H9 (cell line): ENCODE measurements around the gene ORAI2. TPM values are rescaled to one million over a fixed set of nuclear protein-coding genes. Genes with fewer than 3 reads are reported as not detected.
A peak's percentile ranks its signal among the peaks of the same experiment; 100 is the strongest.
"Not testable (repeated sequence)": the region's sequence is repeated elsewhere in the genome, so short reads cannot be mapped to it uniquely, and the experiment has no call there.

Experiments used
- DNase-seq: peaks from one replicate; pipeline ENCODE4 v3.0.0-alpha.2; 2017
- H2AFZ ChIP-seq: one replicate; pipeline ENCODE4 v1.6.1; 2013; ENCODE audit warnings: mild to moderate bottlenecking, low read length, control low read depth, moderate library complexity
- H2AK5ac ChIP-seq: 2 replicates; pipeline ENCODE4 v1.6.1; 2013; ENCODE audit warnings: low read length, control low read depth, mixed read lengths; ENCODE audit not compliant: insufficient read length
- H2BK120ac ChIP-seq: one replicate; pipeline ENCODE4 v1.6.1; 2013; ENCODE audit warnings: low read depth, mild to moderate bottlenecking, low read length, control low read depth, inconsistent platforms; ENCODE audit not compliant: poor library complexity, severe bottlenecking
- H2BK12ac ChIP-seq: 2 replicates; pipeline ENCODE4 v1.6.1; 2013; ENCODE audit warnings: low read length, control low read depth, mixed read lengths, low read depth; ENCODE audit not compliant: insufficient read length
- H2BK15ac ChIP-seq: 2 replicates; pipeline ENCODE4 v1.6.1; 2013; ENCODE audit warnings: low read depth, low read length, control low read depth
- H2BK20ac ChIP-seq: one replicate; pipeline ENCODE4 v1.6.1; 2013; ENCODE audit warnings: low read depth, mild to moderate bottlenecking, low read length, control low read depth, inconsistent platforms; ENCODE audit not compliant: poor library complexity, severe bottlenecking
- H2BK5ac ChIP-seq: 2 replicates; pipeline ENCODE4 v1.6.1; 2013; ENCODE audit warnings: low read length, control low read depth, mixed read lengths; ENCODE audit not compliant: insufficient read length
- H3K14ac ChIP-seq: 2 replicates; pipeline ENCODE4 v1.6.1; 2013; ENCODE audit warnings: low read length, control low read depth; ENCODE audit not compliant: insufficient read depth
- H3K18ac ChIP-seq: 2 replicates; pipeline ENCODE4 v1.6.1; 2013; ENCODE audit warnings: low read depth, mild to moderate bottlenecking, mixed read lengths, low read length, control low read depth; ENCODE audit not compliant: insufficient read length
- H3K23ac ChIP-seq: 2 replicates; pipeline ENCODE4 v1.6.1; 2013; ENCODE audit warnings: low read length, control low read depth, mixed read lengths, low read depth; ENCODE audit not compliant: insufficient read length
- H3K23me2 ChIP-seq: 2 replicates; pipeline ENCODE4 v1.6.1; 2013; ENCODE audit warnings: low read depth, mild to moderate bottlenecking, mixed read lengths, low read length, control low read depth; ENCODE audit not compliant: insufficient read length, poor library complexity, severe bottlenecking
- H3K27ac ChIP-seq: 2 replicates; pipeline ENCODE4 v1.5.1; 2013; ENCODE audit warnings: low read length, control low read depth, mixed read lengths, low read depth; ENCODE audit not compliant: insufficient read length
- H3K27me3 ChIP-seq: 2 replicates; pipeline ENCODE4 v1.6.1; 2013; ENCODE audit warnings: low read length, control low read depth, inconsistent platforms; ENCODE audit not compliant: insufficient read depth
- H3K4ac ChIP-seq: 2 replicates; pipeline ENCODE4 v1.6.1; 2013; ENCODE audit warnings: low read depth, mild to moderate bottlenecking, control low read depth, inconsistent platforms, low read length, moderate library complexity
- H3K4me1 ChIP-seq: 2 replicates; pipeline ENCODE4 v1.6.1; 2013; ENCODE audit warnings: low read length, control low read depth, inconsistent platforms; ENCODE audit not compliant: insufficient read depth
- H3K4me2 ChIP-seq: 2 replicates; pipeline ENCODE4 v1.6.1; 2013; ENCODE audit warnings: low read length, control low read depth, mixed read lengths; ENCODE audit not compliant: insufficient read length, insufficient read depth
- H3K56ac ChIP-seq: 2 replicates; pipeline ENCODE4 v1.6.1; 2013; ENCODE audit warnings: low read depth, mild to moderate bottlenecking, mixed read lengths, low read length, control low read depth; ENCODE audit not compliant: insufficient read length
- H3K79me1 ChIP-seq: 2 replicates; pipeline ENCODE4 v1.6.1; 2013; ENCODE audit warnings: low read depth, mild to moderate bottlenecking, moderate library complexity, low read length, control low read depth, inconsistent platforms; ENCODE audit not compliant: insufficient read depth, poor library complexity, severe bottlenecking
- H3K79me2 ChIP-seq: 2 replicates; pipeline ENCODE4 v1.6.1; 2013; ENCODE audit warnings: low read length, control low read depth, inconsistent platforms; ENCODE audit not compliant: insufficient read depth
- H3K9ac ChIP-seq: 2 replicates; pipeline ENCODE4 v1.6.1; 2013; ENCODE audit warnings: low read length, control low read depth, mixed read lengths; ENCODE audit not compliant: insufficient read length; ENCODE audit errors: extremely low read depth
- H3K9me3 ChIP-seq: one replicate; pipeline ENCODE4 v1.6.1; 2013; ENCODE audit warnings: low read depth, low read length, inconsistent platforms; ENCODE audit not compliant: control insufficient read depth
- H3T11ph ChIP-seq: one replicate; pipeline ENCODE4 v1.6.1; 2013; ENCODE audit warnings: mild to moderate bottlenecking, low read length, control low read depth, inconsistent platforms
- H4K20me1 ChIP-seq: one replicate; pipeline ENCODE4 v1.6.1; 2013; ENCODE audit not compliant: control insufficient read depth, insufficient read length, insufficient read depth
- H4K5ac ChIP-seq: 2 replicates; pipeline ENCODE4 v1.6.1; 2013; ENCODE audit warnings: low read depth, mild to moderate bottlenecking, mixed read lengths, low read length, control low read depth; ENCODE audit not compliant: insufficient read length
- H4K8ac ChIP-seq: replicated peaks from 2 replicates; pipeline ENCODE4 v1.6.1; 2013; ENCODE audit warnings: low read length, control low read depth, mixed read lengths, low read depth; ENCODE audit not compliant: insufficient read length
- H4K91ac ChIP-seq: 2 replicates; pipeline ENCODE4 v1.6.1; 2013; ENCODE audit warnings: low read depth, mild to moderate bottlenecking, moderate library complexity, mixed read lengths, low read length, control low read depth; ENCODE audit not compliant: insufficient read length
- H3K27ac Mint-ChIP-seq, 3 experiments: 2 replicates in 2 of 3; 3 replicates in 1 of 3; pipeline ENCODE4 v1.8.0; 2020 to 2021; ENCODE audit warnings: mixed read lengths in 3 of 3, mild to moderate bottlenecking in 1 of 3, moderate library complexity in 1 of 3
- H3K27me3 Mint-ChIP-seq: 2 replicates; pipeline ENCODE4 v1.8.0; 2021; ENCODE audit warnings: low read depth, mild to moderate bottlenecking, moderate library complexity, mixed read lengths
- H3K36me3 Mint-ChIP-seq, 3 experiments: 2 replicates in 2 of 3; 3 replicates in 1 of 3; pipeline ENCODE4 v1.8.0; 2020 to 2021; ENCODE audit warnings: low read depth in 3 of 3, mixed read lengths in 3 of 3; ENCODE audit not compliant: insufficient read depth in 1 of 3
- H3K4me1 Mint-ChIP-seq, 2 experiments: 2 replicates each; pipeline ENCODE4 v1.8.0; 2020; ENCODE audit warnings: mixed read lengths in 2 of 2
- H3K4me3 Mint-ChIP-seq, 2 experiments: 2 replicates in 1 of 2; 3 replicates in 1 of 2; pipeline ENCODE4 v1.8.0; 2020 to 2021; ENCODE audit warnings: mild to moderate bottlenecking in 2 of 2, mixed read lengths in 2 of 2, moderate library complexity in 1 of 2
- H3K9me3 Mint-ChIP-seq, 2 experiments: 2 replicates in 1 of 2; 3 replicates in 1 of 2; pipeline ENCODE4 v1.8.0; 2020; ENCODE audit warnings: mild to moderate bottlenecking in 2 of 2, mixed read lengths in 2 of 2, moderate library complexity in 1 of 2
- WGBS: extraction: QIAGEN DNeasy Blood & Tissue Kit; methylation state at CpG from one replicate; pipeline ENCODE4 v1.1.7; 2013; ENCODE audit warnings: missing lambda C conversion rate, low lambda C conversion rate, mixed read lengths; ENCODE audit not compliant: insufficient read length; ENCODE audit errors: extremely low coverage; 5-methylcytosine and 5-hydroxymethylcytosine counted together
- total RNA-seq: library from RNA; stranded (reverse); gene quantifications from 2 replicates; pipeline ENCODE4 v1.2.1, GENCODE V29; 2021
- TF ChIP-seq, protein P1 (sequence below): fragments of 200-600 bp; sonication (generic); conservative IDR thresholded peaks from 3 replicates; pipeline ENCODE4 v1.8.0; 2021; ENCODE audit warnings: antibody characterized with exemption, mild to moderate bottlenecking

The ORAI2 gene
- total RNA-seq, 1 experiment from 2014 or later = 26.6 TPM

DNA sequence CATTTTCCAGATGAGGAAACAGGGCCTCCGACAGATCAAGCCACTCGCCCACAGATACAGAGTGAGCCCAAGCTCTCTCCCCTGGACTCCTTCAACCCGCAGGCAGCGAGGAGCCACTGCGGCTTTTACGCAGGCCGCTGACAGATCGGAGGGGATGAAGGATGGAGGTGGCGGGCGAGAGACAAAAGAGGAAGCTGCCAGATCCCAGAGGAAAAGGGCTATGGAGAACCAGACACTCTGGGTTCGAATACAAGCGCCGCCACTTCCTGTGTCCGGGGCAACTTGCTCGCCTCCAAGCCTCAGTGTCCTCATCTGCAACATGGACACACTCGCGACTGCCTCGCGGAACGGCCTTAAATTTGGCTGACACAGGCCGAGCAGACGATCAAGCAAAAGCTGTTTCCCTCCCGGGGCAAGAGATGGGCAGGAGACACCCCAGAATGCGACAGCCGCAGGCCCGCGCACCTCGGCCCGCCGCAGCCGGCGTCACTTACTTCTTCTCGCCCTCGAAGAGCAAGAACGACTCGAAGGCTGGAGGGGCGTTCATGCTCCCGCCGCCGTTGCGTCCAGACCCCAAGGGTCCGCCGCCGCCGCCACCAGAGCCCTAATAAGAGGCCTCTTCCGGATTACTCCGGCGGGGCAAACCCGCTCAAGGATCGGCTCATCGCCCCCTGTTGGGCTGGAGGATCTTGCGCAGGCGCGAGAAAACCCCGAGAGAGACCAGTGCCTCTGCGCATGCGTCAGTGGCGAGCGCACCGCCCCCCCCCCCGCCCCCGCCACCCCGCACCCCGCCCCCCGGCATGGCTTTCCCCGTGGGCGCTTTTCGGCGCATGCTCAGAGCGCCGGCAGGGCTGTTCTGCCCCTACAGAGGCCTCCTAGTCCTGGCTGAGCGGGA lies 45.2 kb downstream of the ORAI2 start, which contains the start of gene POLR2J:
Gene POLR2J (minus strand): TSS at position 609 of the 895 bp plus-strand sequence. CDS start 62 bp downstream, at position 547.
- H3K9me3 ChIP-seq, H2BK12ac ChIP-seq, H2BK120ac ChIP-seq, H3K56ac ChIP-seq, H2AFZ ChIP-seq, H3K27me3 Mint-ChIP-seq, H3K4ac ChIP-seq, H3K23ac ChIP-seq, H3K27ac Mint-ChIP-seq, H3K9ac ChIP-seq, H3K14ac ChIP-seq, H3K4me1 ChIP-seq, H3K23me2 ChIP-seq, H3K79me2 ChIP-seq, H3K79me1 ChIP-seq, H2BK5ac ChIP-seq, H3K4me1 Mint-ChIP-seq, H3K27ac ChIP-seq, H4K5ac ChIP-seq, H4K20me1 ChIP-seq, H4K91ac ChIP-seq, H3K36me3 Mint-ChIP-seq, H4K8ac ChIP-seq, H3K9me3 Mint-ChIP-seq, H3K18ac ChIP-seq, H3K27me3 ChIP-seq, H2BK15ac ChIP-seq, H3T11ph ChIP-seq, H2BK20ac ChIP-seq, H2AK5ac ChIP-seq, H3K4me2 ChIP-seq: not testable (repeated sequence)
- peak; percentile 54 for DNase-seq
- no CpG with 5 or more reads among the region's 72 CpGs for WGBS
- H3K4me3 Mint-ChIP-seq = peak within 1 kb of the TSS; percentile 83 to 85
- TF ChIP-seq, protein P1, sequence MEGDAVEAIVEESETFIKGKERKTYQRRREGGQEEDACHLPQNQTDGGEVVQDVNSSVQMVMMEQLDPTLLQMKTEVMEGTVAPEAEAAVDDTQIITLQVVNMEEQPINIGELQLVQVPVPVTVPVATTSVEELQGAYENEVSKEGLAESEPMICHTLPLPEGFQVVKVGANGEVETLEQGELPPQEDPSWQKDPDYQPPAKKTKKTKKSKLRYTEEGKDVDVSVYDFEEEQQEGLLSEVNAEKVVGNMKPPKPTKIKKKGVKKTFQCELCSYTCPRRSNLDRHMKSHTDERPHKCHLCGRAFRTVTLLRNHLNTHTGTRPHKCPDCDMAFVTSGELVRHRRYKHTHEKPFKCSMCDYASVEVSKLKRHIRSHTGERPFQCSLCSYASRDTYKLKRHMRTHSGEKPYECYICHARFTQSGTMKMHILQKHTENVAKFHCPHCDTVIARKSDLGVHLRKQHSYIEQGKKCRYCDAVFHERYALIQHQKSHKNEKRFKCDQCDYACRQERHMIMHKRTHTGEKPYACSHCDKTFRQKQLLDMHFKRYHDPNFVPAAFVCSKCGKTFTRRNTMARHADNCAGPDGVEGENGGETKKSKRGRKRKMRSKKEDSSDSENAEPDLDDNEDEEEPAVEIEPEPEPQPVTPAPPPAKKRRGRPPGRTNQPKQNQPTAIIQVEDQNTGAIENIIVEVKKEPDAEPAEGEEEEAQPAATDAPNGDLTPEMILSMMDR = peak; percentile 33; the same call in 1 of the 3 replicates

DNA sequence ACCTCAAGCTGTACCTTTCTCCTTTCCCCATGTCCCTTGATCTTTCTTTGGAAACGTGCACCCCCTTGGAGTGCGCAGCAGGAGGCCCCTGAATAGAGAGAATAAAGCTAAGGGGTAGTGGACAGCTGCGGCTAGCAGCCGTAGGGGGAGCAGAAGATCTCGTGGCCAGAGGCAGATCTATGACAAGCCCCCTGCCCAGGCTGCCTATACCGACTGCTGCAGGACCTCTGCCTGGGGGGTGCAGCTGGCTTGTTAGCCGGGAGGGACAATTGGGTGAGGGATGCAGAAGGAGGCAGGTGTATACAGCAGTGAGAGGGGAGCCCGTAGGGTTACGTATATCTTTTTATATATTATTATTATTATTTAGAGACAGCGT lies 45.8 kb downstream of the ORAI2 start:
- H2BK120ac ChIP-seq, H3T11ph ChIP-seq, H3K56ac ChIP-seq, H3K27me3 ChIP-seq, H4K91ac ChIP-seq, H3K4me2 ChIP-seq, H2AFZ ChIP-seq, H4K5ac ChIP-seq, H3K4ac ChIP-seq, H3K14ac ChIP-seq, H3K23ac ChIP-seq, H3K9me3 ChIP-seq, H4K8ac ChIP-seq, H3K36me3 Mint-ChIP-seq, H3K79me1 ChIP-seq, H3K4me1 ChIP-seq, H3K23me2 ChIP-seq, H3K27ac Mint-ChIP-seq, H3K27ac ChIP-seq, DNase-seq, H3K4me1 Mint-ChIP-seq, H2BK12ac ChIP-seq, H3K9ac ChIP-seq, H3K9me3 Mint-ChIP-seq, H2AK5ac ChIP-seq, H3K27me3 Mint-ChIP-seq, H3K4me3 Mint-ChIP-seq, H2BK20ac ChIP-seq, H3K79me2 ChIP-seq, H2BK15ac ChIP-seq, H3K18ac ChIP-seq, H2BK5ac ChIP-seq, H4K20me1 ChIP-seq: not testable (repeated sequence)
- no CpG with 5 or more reads among the region's 10 CpGs for WGBS
